H9 (cell line): ENCODE measurements around the gene NR5A1. TPM values are rescaled to one million over a fixed set of nuclear protein-coding genes. Genes with fewer than 3 reads are reported as not detected.

Source experiments
- DNase-seq: peaks from one replicate; pipeline ENCODE4 v3.0.0-alpha.2; 2017
- H2AFZ ChIP-seq: one replicate; pipeline ENCODE4 v1.6.1; 2013; ENCODE audit warnings: mild to moderate bottlenecking, low read length, control low read depth, moderate library complexity
- H2AK5ac ChIP-seq: 2 replicates; pipeline ENCODE4 v1.6.1; 2013; ENCODE audit warnings: low read length, control low read depth, mixed read lengths; ENCODE audit not compliant: insufficient read length
- H2BK120ac ChIP-seq: one replicate; pipeline ENCODE4 v1.6.1; 2013; ENCODE audit warnings: low read depth, mild to moderate bottlenecking, low read length, control low read depth, inconsistent platforms; ENCODE audit not compliant: poor library complexity, severe bottlenecking
- H2BK12ac ChIP-seq: 2 replicates; pipeline ENCODE4 v1.6.1; 2013; ENCODE audit warnings: low read length, control low read depth, mixed read lengths, low read depth; ENCODE audit not compliant: insufficient read length
- H2BK15ac ChIP-seq: 2 replicates; pipeline ENCODE4 v1.6.1; 2013; ENCODE audit warnings: low read depth, low read length, control low read depth
- H2BK20ac ChIP-seq: one replicate; pipeline ENCODE4 v1.6.1; 2013; ENCODE audit warnings: low read depth, mild to moderate bottlenecking, low read length, control low read depth, inconsistent platforms; ENCODE audit not compliant: poor library complexity, severe bottlenecking
- H2BK5ac ChIP-seq: 2 replicates; pipeline ENCODE4 v1.6.1; 2013; ENCODE audit warnings: low read length, control low read depth, mixed read lengths; ENCODE audit not compliant: insufficient read length
- H3K14ac ChIP-seq: 2 replicates; pipeline ENCODE4 v1.6.1; 2013; ENCODE audit warnings: low read length, control low read depth; ENCODE audit not compliant: insufficient read depth
- H3K18ac ChIP-seq: 2 replicates; pipeline ENCODE4 v1.6.1; 2013; ENCODE audit warnings: low read depth, mild to moderate bottlenecking, mixed read lengths, low read length, control low read depth; ENCODE audit not compliant: insufficient read length
- H3K23ac ChIP-seq: 2 replicates; pipeline ENCODE4 v1.6.1; 2013; ENCODE audit warnings: low read length, control low read depth, mixed read lengths, low read depth; ENCODE audit not compliant: insufficient read length
- H3K23me2 ChIP-seq: 2 replicates; pipeline ENCODE4 v1.6.1; 2013; ENCODE audit warnings: low read depth, mild to moderate bottlenecking, mixed read lengths, low read length, control low read depth; ENCODE audit not compliant: insufficient read length, poor library complexity, severe bottlenecking
- H3K27ac ChIP-seq: 2 replicates; pipeline ENCODE4 v1.5.1; 2013; ENCODE audit warnings: low read length, control low read depth, mixed read lengths, low read depth; ENCODE audit not compliant: insufficient read length
- H3K27me3 ChIP-seq: 2 replicates; pipeline ENCODE4 v1.6.1; 2013; ENCODE audit warnings: low read length, control low read depth, inconsistent platforms; ENCODE audit not compliant: insufficient read depth
- H3K4ac ChIP-seq: 2 replicates; pipeline ENCODE4 v1.6.1; 2013; ENCODE audit warnings: low read depth, mild to moderate bottlenecking, control low read depth, inconsistent platforms, low read length, moderate library complexity
- H3K4me1 ChIP-seq: 2 replicates; pipeline ENCODE4 v1.6.1; 2013; ENCODE audit warnings: low read length, control low read depth, inconsistent platforms; ENCODE audit not compliant: insufficient read depth
- H3K4me2 ChIP-seq: 2 replicates; pipeline ENCODE4 v1.6.1; 2013; ENCODE audit warnings: low read length, control low read depth, mixed read lengths; ENCODE audit not compliant: insufficient read length, insufficient read depth
- H3K56ac ChIP-seq: 2 replicates; pipeline ENCODE4 v1.6.1; 2013; ENCODE audit warnings: low read depth, mild to moderate bottlenecking, mixed read lengths, low read length, control low read depth; ENCODE audit not compliant: insufficient read length
- H3K79me1 ChIP-seq: 2 replicates; pipeline ENCODE4 v1.6.1; 2013; ENCODE audit warnings: low read depth, mild to moderate bottlenecking, moderate library complexity, low read length, control low read depth, inconsistent platforms; ENCODE audit not compliant: insufficient read depth, poor library complexity, severe bottlenecking
- H3K79me2 ChIP-seq: 2 replicates; pipeline ENCODE4 v1.6.1; 2013; ENCODE audit warnings: low read length, control low read depth, inconsistent platforms; ENCODE audit not compliant: insufficient read depth
- H3K9ac ChIP-seq: 2 replicates; pipeline ENCODE4 v1.6.1; 2013; ENCODE audit warnings: low read length, control low read depth, mixed read lengths; ENCODE audit not compliant: insufficient read length; ENCODE audit errors: extremely low read depth
- H3K9me3 ChIP-seq: one replicate; pipeline ENCODE4 v1.6.1; 2013; ENCODE audit warnings: low read depth, low read length, inconsistent platforms; ENCODE audit not compliant: control insufficient read depth
- H3T11ph ChIP-seq: one replicate; pipeline ENCODE4 v1.6.1; 2013; ENCODE audit warnings: mild to moderate bottlenecking, low read length, control low read depth, inconsistent platforms
- H4K20me1 ChIP-seq: one replicate; pipeline ENCODE4 v1.6.1; 2013; ENCODE audit not compliant: control insufficient read depth, insufficient read length, insufficient read depth
- H4K5ac ChIP-seq: 2 replicates; pipeline ENCODE4 v1.6.1; 2013; ENCODE audit warnings: low read depth, mild to moderate bottlenecking, mixed read lengths, low read length, control low read depth; ENCODE audit not compliant: insufficient read length
- H4K8ac ChIP-seq: replicated peaks from 2 replicates; pipeline ENCODE4 v1.6.1; 2013; ENCODE audit warnings: low read length, control low read depth, mixed read lengths, low read depth; ENCODE audit not compliant: insufficient read length
- H4K91ac ChIP-seq: 2 replicates; pipeline ENCODE4 v1.6.1; 2013; ENCODE audit warnings: low read depth, mild to moderate bottlenecking, moderate library complexity, mixed read lengths, low read length, control low read depth; ENCODE audit not compliant: insufficient read length
- H3K27ac Mint-ChIP-seq, 3 experiments: 2 replicates in 2 of 3; 3 replicates in 1 of 3; pipeline ENCODE4 v1.8.0; 2020 to 2021; ENCODE audit warnings: mixed read lengths in 3 of 3, mild to moderate bottlenecking in 1 of 3, moderate library complexity in 1 of 3
- H3K27me3 Mint-ChIP-seq: 2 replicates; pipeline ENCODE4 v1.8.0; 2021; ENCODE audit warnings: low read depth, mild to moderate bottlenecking, moderate library complexity, mixed read lengths
- H3K36me3 Mint-ChIP-seq, 3 experiments: 2 replicates in 2 of 3; 3 replicates in 1 of 3; pipeline ENCODE4 v1.8.0; 2020 to 2021; ENCODE audit warnings: low read depth in 3 of 3, mixed read lengths in 3 of 3; ENCODE audit not compliant: insufficient read depth in 1 of 3
- H3K4me1 Mint-ChIP-seq, 2 experiments: 2 replicates each; pipeline ENCODE4 v1.8.0; 2020; ENCODE audit warnings: mixed read lengths in 2 of 2
- H3K4me3 Mint-ChIP-seq, 2 experiments: 2 replicates in 1 of 2; 3 replicates in 1 of 2; pipeline ENCODE4 v1.8.0; 2020 to 2021; ENCODE audit warnings: mild to moderate bottlenecking in 2 of 2, mixed read lengths in 2 of 2, moderate library complexity in 1 of 2
- H3K9me3 Mint-ChIP-seq, 2 experiments: 2 replicates in 1 of 2; 3 replicates in 1 of 2; pipeline ENCODE4 v1.8.0; 2020; ENCODE audit warnings: mild to moderate bottlenecking in 2 of 2, mixed read lengths in 2 of 2, moderate library complexity in 1 of 2
- WGBS: extraction: QIAGEN DNeasy Blood & Tissue Kit; methylation state at CpG from one replicate; pipeline ENCODE4 v1.1.7; 2013; ENCODE audit warnings: missing lambda C conversion rate, low lambda C conversion rate, mixed read lengths; ENCODE audit not compliant: insufficient read length; ENCODE audit errors: extremely low coverage; 5-methylcytosine and 5-hydroxymethylcytosine counted together
- total RNA-seq: library from RNA; stranded (reverse); gene quantifications from 2 replicates; pipeline ENCODE4 v1.2.1, GENCODE V29; 2021
- TF ChIP-seq, protein P1 (sequence below): fragments of 200-600 bp; sonication (generic); conservative IDR thresholded peaks from 3 replicates; pipeline ENCODE4 v1.8.0; 2021; ENCODE audit warnings: antibody characterized with exemption, mild to moderate bottlenecking

The NR5A1 gene
- total RNA-seq, 1 experiment from 2014 or later: 0.37 TPM

DNA sequence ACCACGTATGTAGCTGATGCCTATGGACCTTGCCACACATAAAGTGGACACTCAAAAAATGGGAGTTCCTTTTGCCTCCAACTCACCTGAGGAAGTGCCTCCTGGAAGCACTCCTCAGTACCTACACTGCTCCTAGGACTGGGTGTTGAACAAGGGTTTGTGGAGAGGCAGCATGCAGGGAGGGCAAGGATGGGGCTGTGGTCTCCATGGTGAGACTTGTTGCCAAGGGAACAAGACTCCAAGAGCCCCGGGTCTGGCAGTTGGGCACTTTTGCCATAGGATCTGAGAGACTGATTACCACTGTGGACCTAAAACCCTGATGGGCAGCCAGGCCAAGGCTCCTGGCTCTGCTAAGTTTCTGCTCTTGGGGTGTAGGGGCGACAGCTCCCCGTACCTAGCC lies 6.9 kb upstream of the NR5A1 start:
- H4K91ac ChIP-seq: no peak overlapping the region
- WGBS: no CpG with 5 or more reads among the region's 4 CpGs
- H3K27me3 ChIP-seq: no peaks in the 10 kb centered on the region
- no peak for DNase-seq
- H2AK5ac ChIP-seq: no peak overlapping the region
- H4K20me1 ChIP-seq: no peaks in the 10 kb centered on the region
- no peaks in the 10 kb centered on the region for H3K23me2 ChIP-seq
- Mint-ChIP-seq H3K27ac (peak overlapping the region in 1 of 3 experiments; percentile 88; a peak in 2 of 7 replicates), H3K4me1 (peaks cover 2 to 23% of the 10 kb centered on the region in 2 experiments; a peak in 3 of 4 replicates), H3K4me3 (no peak overlapping the region), H3K9me3 (no peaks in the 10 kb centered on the region), H3K27me3 (peaks cover 2% of the 10 kb centered on the region), H3K36me3 (peaks cover 1 to 10% (median 6%) of the 10 kb centered on the region in 3 experiments; a peak in 4 of 7 replicates)
- no peak overlapping the region for H3K4ac ChIP-seq
- H3K23ac ChIP-seq: no peak overlapping the region
- TF ChIP-seq, protein P1, sequence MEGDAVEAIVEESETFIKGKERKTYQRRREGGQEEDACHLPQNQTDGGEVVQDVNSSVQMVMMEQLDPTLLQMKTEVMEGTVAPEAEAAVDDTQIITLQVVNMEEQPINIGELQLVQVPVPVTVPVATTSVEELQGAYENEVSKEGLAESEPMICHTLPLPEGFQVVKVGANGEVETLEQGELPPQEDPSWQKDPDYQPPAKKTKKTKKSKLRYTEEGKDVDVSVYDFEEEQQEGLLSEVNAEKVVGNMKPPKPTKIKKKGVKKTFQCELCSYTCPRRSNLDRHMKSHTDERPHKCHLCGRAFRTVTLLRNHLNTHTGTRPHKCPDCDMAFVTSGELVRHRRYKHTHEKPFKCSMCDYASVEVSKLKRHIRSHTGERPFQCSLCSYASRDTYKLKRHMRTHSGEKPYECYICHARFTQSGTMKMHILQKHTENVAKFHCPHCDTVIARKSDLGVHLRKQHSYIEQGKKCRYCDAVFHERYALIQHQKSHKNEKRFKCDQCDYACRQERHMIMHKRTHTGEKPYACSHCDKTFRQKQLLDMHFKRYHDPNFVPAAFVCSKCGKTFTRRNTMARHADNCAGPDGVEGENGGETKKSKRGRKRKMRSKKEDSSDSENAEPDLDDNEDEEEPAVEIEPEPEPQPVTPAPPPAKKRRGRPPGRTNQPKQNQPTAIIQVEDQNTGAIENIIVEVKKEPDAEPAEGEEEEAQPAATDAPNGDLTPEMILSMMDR: no peak
- H3K9ac ChIP-seq: no peak overlapping the region
- H3K27ac ChIP-seq: no peak overlapping the region
- no peak overlapping the region for H2AFZ ChIP-seq
- no peak overlapping the region for H3K18ac ChIP-seq
- H2BK5ac ChIP-seq: no peak overlapping the region
- no peak overlapping the region for H3K14ac ChIP-seq
- H3K56ac ChIP-seq: no peak overlapping the region
- H2BK12ac ChIP-seq: no peak overlapping the region
- H3K9me3 ChIP-seq: no peaks in the 10 kb centered on the region
- H4K8ac ChIP-seq: no peak overlapping the region
- no peak overlapping the region for H2BK20ac ChIP-seq
- H3T11ph ChIP-seq: no peak overlapping the region
- no peaks in the 10 kb centered on the region for H3K4me1 ChIP-seq
- no peaks in the 10 kb centered on the region for H3K79me2 ChIP-seq
- no peaks in the 10 kb centered on the region for H3K79me1 ChIP-seq
- no peak overlapping the region for H2BK15ac ChIP-seq
- no peak overlapping the region for H4K5ac ChIP-seq
- H2BK120ac ChIP-seq: no peak overlapping the region
- no peak overlapping the region for H3K4me2 ChIP-seq
